ENCODE results near the gene KCNMA1.

DNA sequence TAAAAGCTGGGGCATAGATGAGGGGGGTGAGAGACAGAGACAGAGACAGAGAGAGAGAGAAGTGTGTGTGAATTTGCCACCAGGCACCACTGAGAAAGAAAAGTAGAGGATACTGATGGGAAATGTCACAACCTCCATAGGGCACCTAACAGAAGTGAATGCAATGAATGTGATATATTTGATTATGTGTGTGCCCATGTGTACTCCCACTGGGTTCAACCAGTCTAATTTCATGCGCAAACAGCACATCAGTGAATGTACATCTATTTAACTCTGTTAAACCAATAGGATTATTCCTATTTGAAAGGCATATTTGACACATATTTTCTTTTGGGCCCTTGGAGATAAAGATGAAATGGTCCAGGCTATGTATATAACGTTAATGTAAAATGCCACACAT, 241.3 kb downstream of the KCNMA1 start:
- TF ChIP-seq, protein P1, sequence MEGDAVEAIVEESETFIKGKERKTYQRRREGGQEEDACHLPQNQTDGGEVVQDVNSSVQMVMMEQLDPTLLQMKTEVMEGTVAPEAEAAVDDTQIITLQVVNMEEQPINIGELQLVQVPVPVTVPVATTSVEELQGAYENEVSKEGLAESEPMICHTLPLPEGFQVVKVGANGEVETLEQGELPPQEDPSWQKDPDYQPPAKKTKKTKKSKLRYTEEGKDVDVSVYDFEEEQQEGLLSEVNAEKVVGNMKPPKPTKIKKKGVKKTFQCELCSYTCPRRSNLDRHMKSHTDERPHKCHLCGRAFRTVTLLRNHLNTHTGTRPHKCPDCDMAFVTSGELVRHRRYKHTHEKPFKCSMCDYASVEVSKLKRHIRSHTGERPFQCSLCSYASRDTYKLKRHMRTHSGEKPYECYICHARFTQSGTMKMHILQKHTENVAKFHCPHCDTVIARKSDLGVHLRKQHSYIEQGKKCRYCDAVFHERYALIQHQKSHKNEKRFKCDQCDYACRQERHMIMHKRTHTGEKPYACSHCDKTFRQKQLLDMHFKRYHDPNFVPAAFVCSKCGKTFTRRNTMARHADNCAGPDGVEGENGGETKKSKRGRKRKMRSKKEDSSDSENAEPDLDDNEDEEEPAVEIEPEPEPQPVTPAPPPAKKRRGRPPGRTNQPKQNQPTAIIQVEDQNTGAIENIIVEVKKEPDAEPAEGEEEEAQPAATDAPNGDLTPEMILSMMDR (IDR thresholded peaks at IDR 0.05): no peak
- no peak for TF ChIP-seq POLR2AphosphoS5 (IDR thresholded peaks at IDR 0.05)
